Kidney capillary endothelial cell (primary cell): ENCODE data around the gene CFC1.
"Not testable (repeated sequence)": the region's sequence is repeated elsewhere in the genome, so short reads cannot be mapped to it uniquely, and the experiment has no call there.

Source experiments
- DNase-seq: peaks from one replicate; pipeline ENCODE4 v3.0.0-alpha.2; 2018; ENCODE audit warnings: low spot score

The CFC1 gene

GRCh38 chr2:130599393-130599792 lies at the start of gene CFC1:
Gene CFC1, minus strand, starts transcription at chr2:130599575. Its CDS starts 288 bp downstream, at chr2:130599287.
- DNase-seq, result not testable (repeated sequence)

GRCh38 chr2:130641688-130642087 lies 42.3 kb upstream of the CFC1 start:
- not testable (repeated sequence) for DNase-seq

- DNase-seq, result not testable (repeated sequence)
These were observed 39.6 kb upstream of the CFC1 start for GRCh38 chr2:130638973-130639372.

GRCh38 chr2:130628784-130629475 lies 29.6 kb upstream of the CFC1 start:
- DNase-seq, result not testable (repeated sequence)

- not testable (repeated sequence) for DNase-seq
These were observed 11.8 kb upstream of the CFC1 start, which contains the start of gene POTEJ for GRCh38 chr2:130611140-130611539. Gene POTEJ, plus strand, starts transcription at chr2:130611440. Its CDS starts 93 bp downstream, at chr2:130611533.

GRCh38 chr2:130610486-130610885 lies 11.1 kb upstream of the CFC1 start:
- not testable (repeated sequence) for DNase-seq

- not testable (repeated sequence) for DNase-seq
These were observed 9.9 kb upstream of the CFC1 start for GRCh38 chr2:130609002-130609920.

- not testable (repeated sequence) for DNase-seq
These were observed 9.1 kb upstream of the CFC1 start for GRCh38 chr2:130608276-130609001.

- not testable (repeated sequence) for DNase-seq
These were observed 2.4 kb upstream of the CFC1 start for GRCh38 chr2:130601648-130602302.

- DNase-seq, result not testable (repeated sequence)
These were observed 551 bp upstream of the CFC1 start for GRCh38 chr2:130599926-130600325.

GRCh38 chr2:130598463-130598862 lies 912 bp downstream of the CFC1 start:
- not testable (repeated sequence) for DNase-seq

- DNase-seq, result not testable (repeated sequence)
These were observed 1.4 kb downstream of the CFC1 start for GRCh38 chr2:130597994-130598393.

- DNase-seq, result not testable (repeated sequence)
These were observed 2.6 kb downstream of the CFC1 start for GRCh38 chr2:130596757-130597156.

- DNase-seq, result not testable (repeated sequence)
These were observed 5.4 kb downstream of the CFC1 start for GRCh38 chr2:130594011-130594410.

GRCh38 chr2:130592791-130593414 lies 6.5 kb downstream of the CFC1 start:
- DNase-seq, result not testable (repeated sequence)

GRCh38 chr2:130590842-130591359 lies 8.5 kb downstream of the CFC1 start:
- not testable (repeated sequence) for DNase-seq

- DNase-seq, result not testable (repeated sequence)
These were observed 9.1 kb downstream of the CFC1 start for GRCh38 chr2:130590170-130590841.

- DNase-seq, result not testable (repeated sequence)
These were observed 10.5 kb downstream of the CFC1 start for GRCh38 chr2:130588688-130589458.

- not testable (repeated sequence) for DNase-seq
These were observed 14.6 kb downstream of the CFC1 start for GRCh38 chr2:130584726-130585125.
